NCI-H1105 (cell line): Measurements from ENCODE around the gene CACNA2D3.
"Not testable (repeated sequence)": the region's sequence is repeated elsewhere in the genome, so short reads cannot be mapped to it uniquely, and the experiment has no call there.

Source experiments
- DNase-seq: peaks from one replicate; lab custom pipeline; 2025; lab: John Stamatoyannopoulos, UW

CACNA2D3 gene

GRCh38 chr3:54573858-54574257, 451.5 kb downstream of the CACNA2D3 start:
- DNase-seq = no peak

GRCh38 chr3:54574906-54575617, 452.7 kb downstream of the CACNA2D3 start:
- peak; percentile 14 for DNase-seq

GRCh38 chr3:54575618-54575960, 453.2 kb downstream of the CACNA2D3 start:
- no peak for DNase-seq

GRCh38 chr3:54577313-54577712, 455.0 kb downstream of the CACNA2D3 start:
- no peak for DNase-seq

GRCh38 chr3:54578417-54578816, 456.1 kb downstream of the CACNA2D3 start:
- no peak for DNase-seq

- no peak for DNase-seq
Observed at GRCh38 chr3:54580453-54580852, 458.1 kb downstream of the CACNA2D3 start.

- DNase-seq = no peak
Observed at GRCh38 chr3:54582424-54582823, 460.1 kb downstream of the CACNA2D3 start.

- DNase-seq = no peak
Observed at GRCh38 chr3:54591157-54591556, 468.8 kb downstream of the CACNA2D3 start.

GRCh38 chr3:54593653-54594052, 471.3 kb downstream of the CACNA2D3 start:
- no peak for DNase-seq

- no peak for DNase-seq
Observed at GRCh38 chr3:54596087-54596486, 473.7 kb downstream of the CACNA2D3 start.

- DNase-seq = no peak
Observed at GRCh38 chr3:54599716-54600115, 477.4 kb downstream of the CACNA2D3 start.

- DNase-seq = no peak
Observed at GRCh38 chr3:54600441-54601204, 478.3 kb downstream of the CACNA2D3 start.

- no peak for DNase-seq
Observed at GRCh38 chr3:54604495-54604894, 482.1 kb downstream of the CACNA2D3 start.

GRCh38 chr3:54608041-54608440, 485.7 kb downstream of the CACNA2D3 start:
- no peak for DNase-seq

- DNase-seq = no peak
Observed at GRCh38 chr3:54619053-54619452, 496.7 kb downstream of the CACNA2D3 start.

GRCh38 chr3:54619531-54619930, 497.2 kb downstream of the CACNA2D3 start:
- no peak for DNase-seq

GRCh38 chr3:54621184-54621583, 498.8 kb downstream of the CACNA2D3 start:
- no peak for DNase-seq

- no peak for DNase-seq
Observed at GRCh38 chr3:54622678-54623077, 500.3 kb downstream of the CACNA2D3 start.

- DNase-seq = no peak
Observed at GRCh38 chr3:54625805-54626787, 503.7 kb downstream of the CACNA2D3 start.

- no peak for DNase-seq
Observed at GRCh38 chr3:54628888-54629441, 506.6 kb downstream of the CACNA2D3 start.

GRCh38 chr3:54630101-54630623, 507.8 kb downstream of the CACNA2D3 start:
- no peak for DNase-seq

GRCh38 chr3:54631001-54631400, 508.6 kb downstream of the CACNA2D3 start:
- not testable (repeated sequence) for DNase-seq
